ENCODE data around the gene EPN1. TPM values are rescaled to one million over a fixed set of nuclear protein-coding genes. Genes with fewer than 3 reads are reported as not detected.

The EPN1 gene
- total and polyA plus RNA-seq, 2 of the 13 experiments (the other 11 are each of a cell fraction or from before 2014, with no cell fraction given): 28.9 to 31.7 TPM

DNA sequence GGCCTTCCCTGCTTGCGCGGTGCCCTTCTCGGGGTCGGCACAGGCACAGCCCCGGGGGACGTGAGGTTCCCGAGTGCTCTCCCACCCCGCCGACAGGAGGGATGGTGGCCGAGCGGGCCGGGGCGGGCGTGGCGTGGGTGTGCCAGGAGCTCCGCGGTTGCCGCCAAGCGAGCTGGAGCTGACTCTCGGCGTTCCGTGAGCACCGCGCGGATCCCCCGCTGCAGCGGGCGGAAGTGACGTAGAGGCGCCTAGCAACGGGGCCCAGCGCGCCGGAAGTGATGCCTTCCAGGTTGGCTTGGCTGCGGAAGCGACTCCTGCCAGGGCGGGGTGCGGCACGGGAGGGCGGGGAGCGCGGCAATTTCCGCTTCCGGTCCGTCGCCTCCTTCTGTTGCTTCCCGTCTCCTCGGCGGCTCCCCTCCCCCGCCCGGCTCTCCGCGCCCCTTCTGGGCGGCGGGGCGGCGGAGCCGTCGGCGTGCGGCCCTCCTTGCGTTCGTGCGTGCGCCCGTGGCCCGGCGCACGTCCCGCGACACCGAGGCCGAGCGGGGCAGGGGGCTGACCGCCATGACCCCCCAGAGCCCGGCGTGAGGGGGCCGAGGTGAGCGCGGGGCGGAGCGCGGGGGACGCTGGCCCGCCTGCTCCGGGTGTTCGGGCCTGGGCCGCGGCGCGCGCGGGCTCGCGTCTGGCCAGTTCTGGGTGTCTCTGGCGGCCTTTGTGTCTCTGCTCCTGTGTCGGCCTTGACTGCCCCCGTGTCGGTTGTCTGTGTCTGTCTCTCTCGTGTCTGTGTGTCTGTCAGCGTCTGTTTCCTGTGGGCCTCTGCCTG lies at the start of gene EPN1 (continued):
- TF ChIP-seq CHD2 (IDR thresholded peaks at IDR 0.05; ENCODE audit: low read depth, low read length) (peak; percentile 53; the same call in 1 of the 2 replicates), ZSCAN25 (CRISPR knock-in tag; IDR thresholded peaks at IDR 0.05) (peak; percentile 79), KDM4B (CRISPR knock-in tag; IDR thresholded peaks at IDR 0.05) (peak; percentile 33; the same call in 1 of the 2 replicates), SOX6 (IDR thresholded peaks at IDR 0.05) (no peak), SOX6 (CRISPR knock-in tag; IDR thresholded peaks at IDR 0.05) (no peak), XBP1 (CRISPR knock-in tag; IDR thresholded peaks at IDR 0.05) (no peak), ZNF589 (CRISPR knock-in tag; conservative IDR thresholded peaks at IDR 0.05) (0 out of 2 replicates have a peak, but pooled peaks have one; percentile 37), ZFP36L1 (CRISPR knock-in tag; IDR thresholded peaks at IDR 0.05) (no peak), HNRNPK (IDR thresholded peaks at IDR 0.05; ENCODE audit: low read depth, low read length, poor library complexity, severe bottlenecking) (peak; percentile 68), KLF11 (CRISPR knock-in tag; IDR thresholded peaks at IDR 0.05) (no peak), ZNF746 (CRISPR knock-in tag; IDR thresholded peaks at IDR 0.05) (no peak)
- TF ChIP-seq, protein P1, sequence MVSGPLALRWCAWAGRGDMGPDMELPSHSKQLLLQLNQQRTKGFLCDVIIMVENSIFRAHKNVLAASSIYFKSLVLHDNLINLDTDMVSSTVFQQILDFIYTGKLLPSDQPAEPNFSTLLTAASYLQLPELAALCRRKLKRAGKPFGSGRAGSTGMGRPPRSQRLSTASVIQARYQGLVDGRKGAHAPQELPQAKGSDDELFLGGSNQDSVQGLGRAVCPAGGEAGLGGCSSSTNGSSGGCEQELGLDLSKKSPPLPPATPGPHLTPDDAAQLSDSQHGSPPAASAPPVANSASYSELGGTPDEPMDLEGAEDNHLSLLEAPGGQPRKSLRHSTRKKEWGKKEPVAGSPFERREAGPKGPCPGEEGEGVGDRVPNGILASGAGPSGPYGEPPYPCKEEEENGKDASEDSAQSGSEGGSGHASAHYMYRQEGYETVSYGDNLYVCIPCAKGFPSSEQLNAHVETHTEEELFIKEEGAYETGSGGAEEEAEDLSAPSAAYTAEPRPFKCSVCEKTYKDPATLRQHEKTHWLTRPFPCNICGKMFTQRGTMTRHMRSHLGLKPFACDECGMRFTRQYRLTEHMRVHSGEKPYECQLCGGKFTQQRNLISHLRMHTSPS (CRISPR knock-in tag; IDR thresholded peaks at IDR 0.05; ENCODE audit: low read depth): no peak
- TF ChIP-seq, protein P2, sequence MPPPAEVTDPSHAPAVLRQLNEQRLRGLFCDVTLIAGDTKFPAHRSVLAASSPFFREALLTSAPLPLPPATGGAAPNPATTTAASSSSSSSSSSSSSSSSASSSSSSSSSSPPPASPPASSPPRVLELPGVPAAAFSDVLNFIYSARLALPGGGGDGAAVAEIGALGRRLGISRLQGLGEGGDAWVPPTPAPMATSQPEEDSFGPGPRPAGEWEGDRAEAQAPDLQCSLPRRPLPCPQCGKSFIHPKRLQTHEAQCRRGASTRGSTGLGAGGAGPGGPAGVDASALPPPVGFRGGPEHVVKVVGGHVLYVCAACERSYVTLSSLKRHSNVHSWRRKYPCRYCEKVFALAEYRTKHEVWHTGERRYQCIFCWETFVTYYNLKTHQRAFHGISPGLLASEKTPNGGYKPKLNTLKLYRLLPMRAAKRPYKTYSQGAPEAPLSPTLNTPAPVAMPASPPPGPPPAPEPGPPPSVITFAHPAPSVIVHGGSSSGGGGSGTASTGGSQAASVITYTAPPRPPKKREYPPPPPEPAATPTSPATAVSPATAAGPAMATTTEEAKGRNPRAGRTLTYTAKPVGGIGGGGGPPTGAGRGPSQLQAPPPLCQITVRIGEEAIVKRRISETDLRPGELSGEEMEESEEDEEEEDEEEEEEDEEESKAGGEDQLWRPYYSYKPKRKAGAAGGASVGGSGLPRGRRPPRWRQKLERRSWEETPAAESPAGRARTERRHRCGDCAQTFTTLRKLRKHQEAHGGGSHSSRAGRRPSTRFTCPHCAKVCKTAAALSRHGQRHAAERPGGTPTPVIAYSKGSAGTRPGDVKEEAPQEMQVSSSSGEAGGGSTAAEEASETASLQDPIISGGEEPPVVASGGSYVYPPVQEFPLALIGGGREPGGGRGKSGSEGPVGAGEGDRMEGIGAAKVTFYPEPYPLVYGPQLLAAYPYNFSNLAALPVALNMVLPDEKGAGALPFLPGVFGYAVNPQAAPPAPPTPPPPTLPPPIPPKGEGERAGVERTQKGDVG (CRISPR knock-in tag; IDR thresholded peaks at IDR 0.05; ENCODE audit: borderline replicate concordance): no peak
- TF ChIP-seq, protein P3, sequence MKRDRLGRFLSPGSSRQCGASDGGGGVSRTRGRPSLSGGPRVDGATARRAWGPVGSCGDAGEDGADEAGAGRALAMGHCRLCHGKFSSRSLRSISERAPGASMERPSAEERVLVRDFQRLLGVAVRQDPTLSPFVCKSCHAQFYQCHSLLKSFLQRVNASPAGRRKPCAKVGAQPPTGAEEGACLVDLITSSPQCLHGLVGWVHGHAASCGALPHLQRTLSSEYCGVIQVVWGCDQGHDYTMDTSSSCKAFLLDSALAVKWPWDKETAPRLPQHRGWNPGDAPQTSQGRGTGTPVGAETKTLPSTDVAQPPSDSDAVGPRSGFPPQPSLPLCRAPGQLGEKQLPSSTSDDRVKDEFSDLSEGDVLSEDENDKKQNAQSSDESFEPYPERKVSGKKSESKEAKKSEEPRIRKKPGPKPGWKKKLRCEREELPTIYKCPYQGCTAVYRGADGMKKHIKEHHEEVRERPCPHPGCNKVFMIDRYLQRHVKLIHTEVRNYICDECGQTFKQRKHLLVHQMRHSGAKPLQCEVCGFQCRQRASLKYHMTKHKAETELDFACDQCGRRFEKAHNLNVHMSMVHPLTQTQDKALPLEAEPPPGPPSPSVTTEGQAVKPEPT (CRISPR knock-in tag; IDR thresholded peaks at IDR 0.05; ENCODE audit: low read depth): no peak
- TF ChIP-seq, protein P4, sequence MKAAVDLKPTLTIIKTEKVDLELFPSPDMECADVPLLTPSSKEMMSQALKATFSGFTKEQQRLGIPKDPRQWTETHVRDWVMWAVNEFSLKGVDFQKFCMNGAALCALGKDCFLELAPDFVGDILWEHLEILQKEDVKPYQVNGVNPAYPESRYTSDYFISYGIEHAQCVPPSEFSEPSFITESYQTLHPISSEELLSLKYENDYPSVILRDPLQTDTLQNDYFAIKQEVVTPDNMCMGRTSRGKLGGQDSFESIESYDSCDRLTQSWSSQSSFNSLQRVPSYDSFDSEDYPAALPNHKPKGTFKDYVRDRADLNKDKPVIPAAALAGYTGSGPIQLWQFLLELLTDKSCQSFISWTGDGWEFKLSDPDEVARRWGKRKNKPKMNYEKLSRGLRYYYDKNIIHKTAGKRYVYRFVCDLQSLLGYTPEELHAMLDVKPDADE (CRISPR knock-in tag; IDR thresholded peaks at IDR 0.05): no peak
- TF ChIP-seq, protein P5, sequence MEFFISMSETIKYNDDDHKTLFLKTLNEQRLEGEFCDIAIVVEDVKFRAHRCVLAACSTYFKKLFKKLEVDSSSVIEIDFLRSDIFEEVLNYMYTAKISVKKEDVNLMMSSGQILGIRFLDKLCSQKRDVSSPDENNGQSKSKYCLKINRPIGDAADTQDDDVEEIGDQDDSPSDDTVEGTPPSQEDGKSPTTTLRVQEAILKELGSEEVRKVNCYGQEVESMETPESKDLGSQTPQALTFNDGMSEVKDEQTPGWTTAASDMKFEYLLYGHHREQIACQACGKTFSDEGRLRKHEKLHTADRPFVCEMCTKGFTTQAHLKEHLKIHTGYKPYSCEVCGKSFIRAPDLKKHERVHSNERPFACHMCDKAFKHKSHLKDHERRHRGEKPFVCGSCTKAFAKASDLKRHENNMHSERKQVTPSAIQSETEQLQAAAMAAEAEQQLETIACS (CRISPR knock-in tag; IDR thresholded peaks at IDR 0.05): peak; percentile 27; the same call in 1 of the 2 replicates
